B cell (primary cell): ENCODE measurements around the gene GAST. TPM values are rescaled to one million over a fixed set of nuclear protein-coding genes. Genes with fewer than 3 reads are reported as not detected.

ENCODE experiments used
- ATAC-seq: fragments of 200-7000 bp; cut with Tn5 transposase; one replicate; pipeline ENCODE4 v1.10.0; 2021; ENCODE audit warnings: low read depth, mild to moderate bottlenecking, moderate number of reproducible peaks, moderate library complexity
- CTCF ChIA-PET: fragments of 350-600 bp; sonication (Branson Sonifier 250); formaldehyde crosslinking; loops from one replicate; lab custom pipeline; 2021; ENCODE audit warnings: antibody characterized with exemption, inconsistent platforms; lab: Charles Lee
- POLR2A ChIA-PET: fragments of 350-600 bp; sonication (Branson Sonifier 250); formaldehyde crosslinking; loops from one replicate; lab custom pipeline; 2021; ENCODE audit warnings: antibody characterized with exemption; lab: Charles Lee
- DNase-seq: peaks from one replicate; pipeline ENCODE4 v3.0.0; 2013
- H2AFZ ChIP-seq: 2 replicates; pipeline ENCODE4 v1.6.1; 2012; ENCODE audit warnings: mild to moderate bottlenecking, low read depth, low read length; ENCODE audit not compliant: insufficient read depth, poor library complexity, severe bottlenecking
- H3K27ac ChIP-seq, 2 donors: 1 replicate in 1 of 2; 2 replicates in 1 of 2; pipeline ENCODE4 v1.5.1; 2012 to 2013; ENCODE audit warnings: low read length in 2 of 2, mild to moderate bottlenecking in 2 of 2, moderate library complexity in 1 of 2
- H3K27me3 ChIP-seq, 4 experiments: fragments of 200-600 bp in 1 of 4; sonication (generic) in 1 of 4; replicated peaks in 1 of 4; 1 replicate in 2 of 4; 2 replicates in 2 of 4; pipeline versions ENCODE4 v1.6.1 to v1.7.0; 2013 to 2016; ENCODE audit warnings: low read length in 3 of 4, mild to moderate bottlenecking in 2 of 4, mixed read lengths in 1 of 4, moderate library complexity in 1 of 4; ENCODE audit not compliant: insufficient read depth in 4 of 4, control insufficient read depth in 3 of 4; ENCODE audit errors: control extremely low read depth in 1 of 4
- H3K36me3 ChIP-seq, 2 experiments: replicated peaks in 1 of 2; 1 replicate in 1 of 2; 2 replicates in 1 of 2; pipeline versions ENCODE4 v1.6.1 to v1.7.1; 2013; ENCODE audit warnings: low read length in 1 of 2; ENCODE audit not compliant: insufficient read depth in 2 of 2, control insufficient read depth in 1 of 2; ENCODE audit errors: control extremely low read depth in 1 of 2, extremely low read depth in 1 of 2
- H3K4me1 ChIP-seq, 2 donors: fragments of 200-600 bp in 1 of 2; sonication (generic) in 1 of 2; 1 replicate in 1 of 2; 2 replicates in 1 of 2; pipeline versions ENCODE4 v1.5.1 to v1.6.1; 2013 to 2017; ENCODE audit warnings: low read length in 2 of 2; ENCODE audit not compliant: control insufficient read depth in 2 of 2, insufficient read depth in 2 of 2
- H3K4me2 ChIP-seq: replicated peaks from 2 replicates; pipeline ENCODE3; 2012; ENCODE audit warnings: mild to moderate bottlenecking, low read depth, low read length; ENCODE audit not compliant: poor library complexity, severe bottlenecking
- H3K4me3 ChIP-seq, 5 experiments: fragments of 200-600 bp in 1 of 5; sonication (generic) in 1 of 5; 1 replicate in 3 of 5; 2 replicates in 2 of 5; pipeline versions ENCODE4 v1.5.1 to v1.7.0; 2011 to 2016; ENCODE audit warnings: low read length in 4 of 5, mild to moderate bottlenecking in 4 of 5, low read depth in 2 of 5, control low read depth in 1 of 5, moderate library complexity in 1 of 5; ENCODE audit not compliant: insufficient read depth in 1 of 5; ENCODE audit errors: control extremely low read depth in 1 of 5, extremely low read depth in 1 of 5
- H3K79me2 ChIP-seq: fragments of 200-600 bp; sonication (generic); one replicate; pipeline ENCODE4 v1.6.0; 2016; ENCODE audit warnings: low read length; ENCODE audit not compliant: control insufficient read depth, insufficient read depth
- H3K9ac ChIP-seq: fragments of 200-600 bp; sonication (generic); 2 replicates; pipeline ENCODE4 v1.6.1; 2017; ENCODE audit warnings: mild to moderate bottlenecking, low read length, moderate library complexity
- H3K9me3 ChIP-seq, 3 donors: one replicate each; pipeline versions ENCODE4 v1.6.1 to v1.7.1; 2013; ENCODE audit warnings: low read length in 2 of 3; ENCODE audit not compliant: control insufficient read depth in 2 of 3, insufficient read depth in 1 of 3; ENCODE audit errors: control extremely low read depth in 1 of 3
- H4K20me1 ChIP-seq: 2 replicates; pipeline ENCODE4 v1.6.0; 2012; ENCODE audit warnings: mild to moderate bottlenecking, low read length; ENCODE audit not compliant: insufficient read depth, control insufficient read depth, poor library complexity, severe bottlenecking
- H3K27ac Mint-ChIP-seq: one replicate; pipeline ENCODE4 v1.8.0; 2021; ENCODE audit warnings: mixed read lengths
- H3K27me3 Mint-ChIP-seq: one replicate; pipeline ENCODE4 v1.8.0; 2021; ENCODE audit warnings: mixed read lengths
- H3K4me1 Mint-ChIP-seq: one replicate; pipeline ENCODE4 v1.8.0; 2021; ENCODE audit warnings: mixed read lengths
- H3K4me3 Mint-ChIP-seq: one replicate; pipeline ENCODE4 v1.8.0; 2021; ENCODE audit warnings: mixed read lengths
- H3K9me3 Mint-ChIP-seq: one replicate; pipeline ENCODE4 v1.8.0; 2022; ENCODE audit warnings: mixed read lengths; ENCODE audit not compliant: insufficient read depth
- EZH2 ChIP-seq: IDR thresholded peaks from 2 replicates; pipeline ENCODE4 v1.6.1; 2012; ENCODE audit warnings: borderline replicate concordance, low read depth, mild to moderate bottlenecking, moderate library complexity, low read length; ENCODE audit not compliant: insufficient read depth, poor library complexity, severe bottlenecking
- WGBS: methylation state at CpG from one replicate; pipeline ENCODE4 v1.1.5; 2013; ENCODE audit warnings: missing lambda C conversion rate; ENCODE audit not compliant: insufficient coverage; 5-methylcytosine and 5-hydroxymethylcytosine counted together
- intact Hi-C: fragments of 100-400 bp; cut with micrococcal nuclease; formaldehyde crosslinking; loops from one replicate; pipeline ENCODE4 v1.10.0; 2022
- polyA plus RNA-seq: library from polyadenylated mRNA; depleted of rRNA; stranded (reverse); fragments of >200 nt; gene quantifications from 2 replicates; pipeline ENCODE4 v1.2.3, GENCODE V29; 2012
- total RNA-seq, 2 donors: library from RNA; stranded (reverse); fragments of 120-200 nt in 1 of 2; gene quantifications; 1 replicate in 1 of 2; 2 replicates in 1 of 2; pipeline versions ENCODE4 v1.2.3 to v1.2.4, GENCODE V29; 2013 to 2022
- TF ChIP-seq, protein P1 (sequence below): fragments of 200-600 bp; IDR thresholded peaks from one replicate; pipeline ENCODE4 v1.8.0; 2022; ENCODE audit warnings: antibody characterized with exemption, mild to moderate bottlenecking

The GAST gene
- total and polyA plus RNA-seq, 2 donors (not counting 1 experiment from before 2014, with no cell fraction given): not detected

DNA sequence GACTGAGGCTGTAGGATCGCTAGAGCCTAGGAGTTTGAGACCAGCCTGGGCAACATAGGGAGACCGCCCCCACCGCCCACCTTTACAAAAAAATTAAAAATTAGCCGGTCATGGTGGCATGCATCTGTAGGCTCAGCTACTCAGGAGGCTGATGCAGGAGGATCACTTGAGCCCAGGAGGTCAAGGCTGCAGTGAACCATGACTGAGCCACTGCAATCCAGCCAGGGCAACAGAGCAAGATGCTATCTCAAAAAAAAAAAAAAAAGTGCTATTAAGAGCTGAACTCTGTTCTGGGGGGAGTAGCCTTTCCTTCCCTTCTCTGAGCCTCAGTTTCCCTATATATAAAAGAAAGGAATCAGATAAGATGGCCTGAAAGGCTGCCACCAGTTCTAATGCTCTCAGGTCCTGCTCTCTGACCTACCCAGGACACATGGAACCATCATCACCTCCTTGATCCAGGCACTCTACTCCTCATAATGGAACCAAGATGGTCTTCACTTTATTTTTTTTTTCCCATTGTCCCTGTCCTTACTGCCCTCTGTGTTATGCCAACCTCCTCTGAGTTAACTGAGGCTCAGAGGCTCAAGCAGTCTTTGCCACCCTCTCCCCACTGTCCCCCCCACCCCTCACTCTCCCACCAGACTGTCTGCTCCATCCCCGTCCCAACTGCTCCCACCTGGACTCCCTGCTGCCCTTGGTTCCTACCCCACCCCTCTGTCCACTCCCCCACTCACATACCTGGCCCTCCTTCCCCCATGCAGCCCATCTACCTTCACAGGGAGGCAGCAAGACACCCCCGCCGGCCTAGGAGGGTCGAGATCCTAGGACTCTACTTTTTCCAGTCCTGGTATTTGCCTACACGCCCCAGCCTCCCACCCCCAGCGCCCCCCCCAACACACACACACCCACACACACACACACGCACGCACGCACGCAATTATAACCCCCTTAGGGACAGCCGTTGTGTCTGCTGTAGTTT, 47.3 kb upstream of the GAST start:
- intact Hi-C loops: loop anchor here (5.0 kb wide), 3 partner anchors 848 to 1448 kb away; partner anchors contain the start of gene WIPF2
- H4K20me1 ChIP-seq: no peaks in the 10 kb centered on the region
- no peaks in the 10 kb centered on the region for H3K36me3 ChIP-seq
- H3K27ac ChIP-seq: peak overlapping the region; percentile 99
- H3K4me3 ChIP-seq: peak overlapping the region in 4 of 5 experiments; percentile 60 to 89 (median 64)
- POLR2A ChIA-PET: interaction anchor here (0.6 to 6.9 kb wide), 5 partner anchors 13 to 846 kb away, joined by 3 to 117 read pairs (median 6); partner anchors contain the start of gene EIF1
- peak overlapping the region; percentile 99 for H3K27ac Mint-ChIP-seq
- no peaks in the 10 kb centered on the region for H3K9me3 ChIP-seq
- H3K4me1 ChIP-seq: peaks cover 12 to 41% of the 10 kb centered on the region in 2 donors
- H3K9me3 Mint-ChIP-seq: no peaks in the 10 kb centered on the region
- 62% methylated on average over 3 of the region's 15 CpGs for WGBS
- CTCF ChIA-PET: interaction anchor here (0.5 to 13.5 kb wide), 19 partner anchors 13 to 1733 kb away, joined by 3 to 438 read pairs (median 7); partner anchors contain the start of gene EIF1
- peak overlapping the region; percentile 94 for H3K4me3 Mint-ChIP-seq
- DNase-seq: no peak
- TF ChIP-seq, protein P1, sequence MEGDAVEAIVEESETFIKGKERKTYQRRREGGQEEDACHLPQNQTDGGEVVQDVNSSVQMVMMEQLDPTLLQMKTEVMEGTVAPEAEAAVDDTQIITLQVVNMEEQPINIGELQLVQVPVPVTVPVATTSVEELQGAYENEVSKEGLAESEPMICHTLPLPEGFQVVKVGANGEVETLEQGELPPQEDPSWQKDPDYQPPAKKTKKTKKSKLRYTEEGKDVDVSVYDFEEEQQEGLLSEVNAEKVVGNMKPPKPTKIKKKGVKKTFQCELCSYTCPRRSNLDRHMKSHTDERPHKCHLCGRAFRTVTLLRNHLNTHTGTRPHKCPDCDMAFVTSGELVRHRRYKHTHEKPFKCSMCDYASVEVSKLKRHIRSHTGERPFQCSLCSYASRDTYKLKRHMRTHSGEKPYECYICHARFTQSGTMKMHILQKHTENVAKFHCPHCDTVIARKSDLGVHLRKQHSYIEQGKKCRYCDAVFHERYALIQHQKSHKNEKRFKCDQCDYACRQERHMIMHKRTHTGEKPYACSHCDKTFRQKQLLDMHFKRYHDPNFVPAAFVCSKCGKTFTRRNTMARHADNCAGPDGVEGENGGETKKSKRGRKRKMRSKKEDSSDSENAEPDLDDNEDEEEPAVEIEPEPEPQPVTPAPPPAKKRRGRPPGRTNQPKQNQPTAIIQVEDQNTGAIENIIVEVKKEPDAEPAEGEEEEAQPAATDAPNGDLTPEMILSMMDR: no peak
- TF ChIP-seq EZH2: no peak
- no peaks in the 10 kb centered on the region for H3K27me3 ChIP-seq
- H3K9ac ChIP-seq: peak overlapping the region; percentile 74
- H3K4me1 Mint-ChIP-seq: peaks cover 38% of the 10 kb centered on the region
- no peaks in the 10 kb centered on the region for H3K27me3 Mint-ChIP-seq
- H3K79me2 ChIP-seq: no peaks in the 10 kb centered on the region
- H2AFZ ChIP-seq: peak overlapping the region; percentile 84
- ATAC-seq: no peak
- H3K4me2 ChIP-seq: peak overlapping the region; percentile 92
